NB4 (cell line): ENCODE data around the gene WDR5.

Source experiments
- DNase-seq: peaks from one replicate; pipeline ENCODE4 v3.0.0; 2010; ENCODE audit warnings: low read depth
- H3K4me3 ChIP-seq: one replicate; pipeline ENCODE4 v1.5.1; 2011; ENCODE audit warnings: mild to moderate bottlenecking, low read depth, low read length, moderate library complexity
- MYC ChIP-seq: IDR thresholded peaks from 2 replicates; pipeline ENCODE4 v1.6.1; 2011; ENCODE audit warnings: low read depth, low read length
- POLR2A ChIP-seq: IDR thresholded peaks from 2 replicates; pipeline ENCODE4 v1.6.1; 2011; ENCODE audit warnings: mild to moderate bottlenecking; ENCODE audit not compliant: insufficient read length; ENCODE audit errors: extremely low read depth
- TF ChIP-seq, protein P1 (sequence below): IDR thresholded peaks from 2 replicates; pipeline ENCODE4 v1.6.1; 2011; ENCODE audit warnings: low read depth, low read length
- TF ChIP-seq, protein P2 (sequence below): IDR thresholded peaks from one replicate; pipeline ENCODE4 v1.5.1; 2012; ENCODE audit warnings: low read depth, low read length

Gene WDR5

DNA sequence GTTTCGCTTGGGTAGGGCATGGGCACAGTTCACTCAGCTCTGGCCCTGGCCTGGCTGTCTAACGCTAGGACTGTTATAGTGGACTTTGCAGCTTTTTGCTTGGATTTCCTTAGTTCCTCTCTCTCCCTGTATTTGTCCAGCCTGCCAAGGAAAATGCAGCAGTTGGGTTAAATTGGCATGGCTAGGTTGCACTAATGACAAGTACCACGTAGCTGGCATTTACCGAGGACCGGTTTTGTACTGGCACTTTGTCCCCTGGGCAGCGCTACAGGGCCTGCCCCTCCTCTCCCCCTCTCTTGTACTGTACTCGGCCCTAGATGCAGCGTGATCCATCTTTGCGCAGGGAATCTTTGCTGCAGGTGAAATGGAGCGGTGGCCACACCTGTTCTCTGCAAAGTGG, 2.4 kb downstream of the WDR5 start:
- DNase-seq, result no peak
- no peak for TF ChIP-seq MYC
- TF ChIP-seq, protein P1, sequence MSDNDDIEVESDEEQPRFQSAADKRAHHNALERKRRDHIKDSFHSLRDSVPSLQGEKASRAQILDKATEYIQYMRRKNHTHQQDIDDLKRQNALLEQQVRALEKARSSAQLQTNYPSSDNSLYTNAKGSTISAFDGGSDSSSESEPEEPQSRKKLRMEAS, result no peak
- TF ChIP-seq, protein P2, sequence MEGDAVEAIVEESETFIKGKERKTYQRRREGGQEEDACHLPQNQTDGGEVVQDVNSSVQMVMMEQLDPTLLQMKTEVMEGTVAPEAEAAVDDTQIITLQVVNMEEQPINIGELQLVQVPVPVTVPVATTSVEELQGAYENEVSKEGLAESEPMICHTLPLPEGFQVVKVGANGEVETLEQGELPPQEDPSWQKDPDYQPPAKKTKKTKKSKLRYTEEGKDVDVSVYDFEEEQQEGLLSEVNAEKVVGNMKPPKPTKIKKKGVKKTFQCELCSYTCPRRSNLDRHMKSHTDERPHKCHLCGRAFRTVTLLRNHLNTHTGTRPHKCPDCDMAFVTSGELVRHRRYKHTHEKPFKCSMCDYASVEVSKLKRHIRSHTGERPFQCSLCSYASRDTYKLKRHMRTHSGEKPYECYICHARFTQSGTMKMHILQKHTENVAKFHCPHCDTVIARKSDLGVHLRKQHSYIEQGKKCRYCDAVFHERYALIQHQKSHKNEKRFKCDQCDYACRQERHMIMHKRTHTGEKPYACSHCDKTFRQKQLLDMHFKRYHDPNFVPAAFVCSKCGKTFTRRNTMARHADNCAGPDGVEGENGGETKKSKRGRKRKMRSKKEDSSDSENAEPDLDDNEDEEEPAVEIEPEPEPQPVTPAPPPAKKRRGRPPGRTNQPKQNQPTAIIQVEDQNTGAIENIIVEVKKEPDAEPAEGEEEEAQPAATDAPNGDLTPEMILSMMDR, result no peak
- TF ChIP-seq POLR2A, result no peak
- H3K4me3 ChIP-seq, result peak overlapping the region; percentile 3

DNA sequence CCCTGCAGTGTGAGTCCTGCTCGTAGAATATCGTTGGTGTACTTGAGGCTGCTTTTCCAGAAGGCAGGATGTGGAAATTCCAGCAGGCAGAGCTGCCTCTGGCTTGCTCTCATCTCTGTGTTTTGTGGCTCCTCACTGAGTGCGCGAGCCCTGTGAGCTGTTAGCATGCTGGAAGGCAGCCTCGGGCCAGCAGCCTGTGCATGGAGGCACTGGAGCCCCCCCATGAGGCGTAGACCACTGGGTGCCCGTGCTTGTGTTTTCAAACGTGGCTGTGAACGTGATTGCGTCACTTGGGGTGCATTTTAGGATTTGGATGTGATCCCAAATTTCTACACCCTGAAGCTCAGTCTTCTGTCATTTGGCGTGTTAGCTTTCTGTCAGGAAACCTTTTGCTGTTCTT, 3.2 kb downstream of the WDR5 start:
- H3K4me3 ChIP-seq, result peak overlapping the region; percentile 3
- no peak for DNase-seq
- TF ChIP-seq, protein P2, result no peak
- TF ChIP-seq MYC, result no peak
- TF ChIP-seq, protein P1, result no peak
- no peak for TF ChIP-seq POLR2A

DNA sequence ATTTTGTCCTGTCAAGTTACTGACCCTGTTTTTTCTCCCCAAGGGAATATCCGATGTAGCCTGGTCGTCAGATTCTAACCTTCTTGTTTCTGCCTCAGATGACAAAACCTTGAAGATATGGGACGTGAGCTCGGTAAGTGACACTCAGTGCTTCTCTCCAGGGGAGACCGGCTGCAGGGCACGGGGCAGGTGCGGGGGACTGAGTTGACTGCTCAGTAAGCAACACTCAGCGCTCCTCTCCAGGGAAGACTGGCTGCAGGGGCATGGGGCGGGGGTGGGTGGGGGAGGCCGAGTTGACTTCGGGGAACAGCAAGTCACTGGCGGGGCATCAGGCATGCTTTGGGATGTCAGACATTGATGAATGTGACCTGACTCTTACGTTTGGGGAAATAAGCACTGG, 6.0 kb downstream of the WDR5 start:
- TF ChIP-seq MYC (no peak), POLR2A (no peak)
- TF ChIP-seq, protein P1, result no peak
- TF ChIP-seq, protein P2, result no peak
- no peak for DNase-seq
- H3K4me3 ChIP-seq, result no peak overlapping the region

DNA sequence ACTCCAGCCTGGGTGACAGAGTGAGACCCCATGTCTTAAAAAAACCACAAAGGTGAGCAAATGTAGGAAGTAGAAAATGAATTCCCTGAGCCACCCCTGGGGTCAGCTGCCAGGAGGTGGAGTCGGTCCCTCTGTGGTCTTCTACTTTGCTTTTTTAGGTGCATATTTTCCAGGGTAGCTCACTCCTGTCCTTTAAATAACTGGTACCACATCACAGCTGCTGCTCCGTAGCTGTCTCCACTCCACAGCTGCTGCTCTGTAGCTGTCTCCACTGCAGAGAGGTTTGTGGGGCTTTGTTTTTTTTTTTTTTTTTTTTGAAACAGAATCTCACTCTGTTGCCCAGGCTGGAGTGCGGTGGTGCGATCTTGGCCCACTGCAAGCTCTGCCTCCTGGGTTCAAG, 8.9 kb downstream of the WDR5 start:
- H3K4me3 ChIP-seq, result no peak overlapping the region
- TF ChIP-seq, protein P2, result no peak
- no peak for TF ChIP-seq MYC
- TF ChIP-seq POLR2A, result no peak
- TF ChIP-seq, protein P1, result no peak
- DNase-seq, result no peak

DNA sequence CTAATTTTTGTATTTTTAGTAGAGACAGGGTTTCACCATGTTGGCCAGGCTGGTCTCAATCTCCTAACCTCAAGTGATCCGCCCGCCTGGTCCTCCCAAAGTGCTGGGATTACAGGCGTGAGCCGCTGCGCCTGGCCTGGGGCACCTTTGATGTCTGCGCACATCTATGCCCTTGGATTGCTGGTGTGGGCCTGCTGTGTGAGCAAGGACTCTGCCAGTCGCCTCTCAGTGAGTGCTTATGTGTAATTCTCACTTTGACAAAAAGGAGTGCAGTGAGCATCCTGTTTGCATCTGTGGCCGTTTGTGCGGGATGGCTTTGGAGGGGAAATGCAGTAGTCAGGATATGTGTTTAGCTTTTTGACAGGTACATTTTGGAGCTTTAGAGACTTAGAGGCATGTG, 9.4 kb downstream of the WDR5 start:
- TF ChIP-seq MYC, result no peak
- TF ChIP-seq POLR2A, result no peak
- TF ChIP-seq, protein P1, result no peak
- TF ChIP-seq, protein P2, result no peak
- H3K4me3 ChIP-seq, result no peak overlapping the region
- DNase-seq, result no peak
